Lower leg skin (tissue), 3 donors: Measurements from ENCODE around the gene NAA10.

ENCODE experiments used
- CTCF ChIP-seq, 3 donors: fragments of 450-650 bp; IDR thresholded peaks; one replicate each; pipeline ENCODE4 v1.5.1; 2016; ENCODE audit warnings: antibody characterized with exemption in 3 of 3, mild to moderate bottlenecking in 3 of 3, moderate library complexity in 2 of 3
- POLR2A ChIP-seq, 2 donors: fragments of 450-650 bp; IDR thresholded peaks; one replicate each; pipeline ENCODE4 v1.6.1; 2016 to 2017; ENCODE audit warnings: antibody characterized with exemption in 2 of 2, mild to moderate bottlenecking in 1 of 2, moderate library complexity in 1 of 2

GRCh38 chrX:153903238-153903980 is 31.4 kb downstream of the NAA10 start:
- no peak for TF ChIP-seq CTCF (IDR thresholded peaks at IDR 0.05)
- TF ChIP-seq POLR2A (IDR thresholded peaks at IDR 0.05) = no peak
